SK-N-SH (cell line): Measurements from ENCODE around the gene ARFGEF2.

Experiments
- CHD2 ChIP-seq: fragments of 150-350 bp; IDR thresholded peaks from 2 replicates; pipeline ENCODE4 v1.6.1; 2018; ENCODE audit warnings: low read length; ENCODE audit not compliant: partially characterized antibody
- CTCF ChIP-seq: fragments of 200-600 bp; sonication (generic); IDR thresholded peaks from 2 replicates; pipeline ENCODE4 v1.6.1; 2017; ENCODE audit warnings: antibody characterized with exemption, mild to moderate bottlenecking, moderate library complexity
- ELF1 ChIP-seq: IDR thresholded peaks from 2 replicates; pipeline ENCODE4 v1.4.0; 2012
- MEF2A ChIP-seq: IDR thresholded peaks from 2 replicates; pipeline ENCODE4 v1.4.0; 2012; ENCODE audit warnings: low read depth, borderline replicate concordance
- NFIC ChIP-seq: IDR thresholded peaks from 2 replicates; pipeline ENCODE4 v1.4.0; 2012; ENCODE audit warnings: borderline replicate concordance
- RAD21 ChIP-seq: IDR thresholded peaks from 2 replicates; pipeline ENCODE4 v1.6.1; 2012; ENCODE audit warnings: mild to moderate bottlenecking, low read length
- REST ChIP-seq: IDR thresholded peaks from 2 replicates; pipeline ENCODE4 v1.6.1; 2012; ENCODE audit warnings: mild to moderate bottlenecking, low read depth, low read length, moderate library complexity
- RFX5 ChIP-seq: IDR thresholded peaks from 2 replicates; pipeline ENCODE4 v1.6.1; 2012; ENCODE audit warnings: mild to moderate bottlenecking, improper control_type of control experiment, low read length
- RXRA ChIP-seq: IDR thresholded peaks from 2 replicates; pipeline ENCODE4 v1.4.0; 2012; ENCODE audit warnings: low read depth, mild to moderate bottlenecking, borderline replicate concordance
- TAF1 ChIP-seq: IDR thresholded peaks from 2 replicates; pipeline ENCODE4 v1.6.1; 2012; ENCODE audit warnings: low read depth, mild to moderate bottlenecking, low read length, moderate library complexity, borderline replicate concordance
- YY1 ChIP-seq: IDR thresholded peaks from 2 replicates; pipeline ENCODE4 v1.4.0; 2012; ENCODE audit warnings: low read depth, mild to moderate bottlenecking
- ZBTB33 ChIP-seq: IDR thresholded peaks from 2 replicates; pipeline ENCODE4 v1.4.0; 2012; ENCODE audit warnings: low read depth, borderline replicate concordance

GRCh38 chr20:48941467-48941866 lies 20.0 kb downstream of the ARFGEF2 start:
- TF ChIP-seq RAD21 (no peak), RFX5 (no peak), RXRA (no peak), ZBTB33 (no peak), MEF2A (no peak), NFIC (no peak), CTCF (no peak), CHD2 (no peak), ELF1 (no peak), REST (no peak), YY1 (no peak), TAF1 (no peak)
